Measurements from ENCODE around the gene ITGAE. TPM values are rescaled to one million over a fixed set of nuclear protein-coding genes. Genes with fewer than 3 reads are reported as not detected.

The ITGAE gene
- total RNA-seq, 1 experiment from 2014 or later = 20.9 TPM

- ChIA-PET POLR2A (no interaction called here), CTCF (interaction anchor here (1.1 kb wide), 1 partner anchor 113 kb away, joined by 5 read pairs; the partner anchor contains the start of gene NCBP3)
- H3K27me3 ChIP-seq (ENCODE audit: control insufficient read depth, insufficient read depth, low read length) = no peaks in the 10 kb centered on the region
- H3K27ac ChIP-seq (ENCODE audit: low read length) = peak overlapping the region; percentile 3; the same call in 1 of the 2 replicates
- peak overlapping the region in 1 of 2 experiments; percentile 18; a peak in 1 of 4 replicates for H3K4me3 ChIP-seq (ENCODE audit: low read depth in 2 of 2, low read length in 2 of 2)
- in situ Hi-C loops (cut with HindIII; ENCODE audit: low pct_unique_long_range_greater_than_20kb, low sequenced_read_pairs) = no loop called here
- ATAC-seq = peak; percentile 76
- no TSS peak for BruUV-seq (replicated peaks)
- no peak for DNase-seq (ENCODE audit: low read depth, low spot score)
- H3K4me1 ChIP-seq (ENCODE audit: control insufficient read depth, insufficient read depth, low read length) = peaks cover 4% of the 10 kb centered on the region; the same call in 1 of the 2 replicates
- intact Hi-C loops (cut with micrococcal nuclease; ENCODE audit: unreplicated experiment) = loop anchor here (5.0 kb wide), 1 partner anchor 95 kb away; no protein-coding TSS in a partner anchor
- TF ChIP-seq TCF7L2 (IDR thresholded peaks at IDR 0.05; ENCODE audit: low read depth, low read length) (no peak), REST (IDR thresholded peaks at IDR 0.05; ENCODE audit: insufficient read depth in 1 of 2, low read depth in 2 of 2, low read length in 1 of 2) (no peak), CTCF (IDR thresholded peaks at IDR 0.05) (peak; percentile 52; the same call in 1 of the 2 replicates), POLR2AphosphoS5 (IDR thresholded peaks at IDR 0.05; ENCODE audit: low read depth, low read length) (no peak), SIN3A (IDR thresholded peaks at IDR 0.05; ENCODE audit: borderline replicate concordance, insufficient read depth, low read depth, low read length) (no peak)
- H3K36me3 ChIP-seq (ENCODE audit: control insufficient read depth, insufficient read depth, low read length) = no peaks in the 10 kb centered on the region
- no peaks in the 10 kb centered on the region for H3K9me3 ChIP-seq (ENCODE audit: control insufficient read depth, insufficient read depth, low read depth, low read length)
Observed at GRCh38 chr17:3732210-3732621, 68.8 kb downstream of the ITGAE start.

GRCh38 chr17:3730881-3731429 is 70.0 kb downstream of the ITGAE start:
- intact Hi-C loops (cut with micrococcal nuclease; ENCODE audit: unreplicated experiment) = loop anchor here (5.0 kb wide), 1 partner anchor 96 kb away; no protein-coding TSS in a partner anchor
- Histone ChIP-seq H3K36me3 (ENCODE audit: control insufficient read depth, insufficient read depth, low read length) (no peaks in the 10 kb centered on the region), H3K27ac (ENCODE audit: low read length) (no peak overlapping the region), H3K4me1 (ENCODE audit: control insufficient read depth, insufficient read depth, low read length) (peaks cover 4% of the 10 kb centered on the region), H3K27me3 (ENCODE audit: control insufficient read depth, insufficient read depth, low read length) (no peaks in the 10 kb centered on the region), H3K9me3 (ENCODE audit: control insufficient read depth, insufficient read depth, low read depth, low read length) (no peaks in the 10 kb centered on the region), H3K4me3 (ENCODE audit: low read depth in 2 of 2, low read length in 2 of 2) (no peak overlapping the region)
- TF ChIP-seq SIN3A (IDR thresholded peaks at IDR 0.05; ENCODE audit: borderline replicate concordance, insufficient read depth, low read depth, low read length) (no peak), POLR2AphosphoS5 (IDR thresholded peaks at IDR 0.05; ENCODE audit: low read depth, low read length) (no peak), REST (IDR thresholded peaks at IDR 0.05; ENCODE audit: insufficient read depth in 1 of 2, low read depth in 2 of 2, low read length in 1 of 2) (no peak), TCF7L2 (IDR thresholded peaks at IDR 0.05; ENCODE audit: low read depth, low read length) (no peak), CTCF (IDR thresholded peaks at IDR 0.05) (no peak)
- CTCF ChIA-PET = no interaction called here
- in situ Hi-C loops (cut with HindIII; ENCODE audit: low pct_unique_long_range_greater_than_20kb, low sequenced_read_pairs) = no loop called here
- no peak for DNase-seq (ENCODE audit: low read depth, low spot score)
- ATAC-seq = no peak
- POLR2A ChIA-PET = no interaction called here
- no TSS peak for BruUV-seq (replicated peaks)

Measured in Panc1 (cell line).